Measurements from ENCODE around the gene FNDC11.
"Not testable (repeated sequence)": the region's sequence is repeated elsewhere in the genome, so short reads cannot be mapped to it uniquely, and the experiment has no call there.

FNDC11 gene

DNA sequence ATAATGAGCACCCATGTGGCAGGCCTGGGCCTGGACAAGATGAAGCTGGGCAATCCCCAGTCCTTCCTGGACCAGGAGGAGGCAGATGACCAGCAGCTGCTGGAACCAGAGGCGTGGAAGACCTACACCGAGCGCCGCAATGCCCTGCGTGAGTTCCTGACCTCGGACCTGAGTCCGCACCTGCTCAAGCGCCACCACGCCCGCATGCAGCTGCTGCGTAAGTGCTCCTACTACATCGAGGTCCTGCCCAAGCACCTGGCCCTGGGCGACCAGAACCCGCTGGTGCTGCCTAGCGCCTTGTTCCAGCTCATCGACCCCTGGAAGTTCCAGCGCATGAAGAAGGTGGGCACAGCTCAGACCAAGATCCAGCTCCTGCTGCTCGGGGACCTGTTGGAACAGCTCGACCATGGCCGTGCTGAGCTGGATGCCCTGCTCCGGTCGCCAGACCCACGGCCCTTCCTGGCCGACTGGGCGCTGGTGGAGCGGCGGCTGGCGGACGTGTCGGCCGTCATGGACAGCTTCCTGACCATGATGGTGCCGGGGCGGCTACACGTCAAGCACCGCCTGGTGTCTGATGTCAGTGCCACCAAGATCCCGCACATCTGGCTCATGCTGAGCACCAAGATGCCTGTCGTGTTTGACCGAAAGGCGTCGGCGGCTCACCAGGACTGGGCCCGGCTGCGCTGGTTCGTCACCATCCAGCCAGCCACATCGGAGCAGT lies 1.9 kb downstream of the FNDC11 start:
- no peak for DNase-seq

DNA sequence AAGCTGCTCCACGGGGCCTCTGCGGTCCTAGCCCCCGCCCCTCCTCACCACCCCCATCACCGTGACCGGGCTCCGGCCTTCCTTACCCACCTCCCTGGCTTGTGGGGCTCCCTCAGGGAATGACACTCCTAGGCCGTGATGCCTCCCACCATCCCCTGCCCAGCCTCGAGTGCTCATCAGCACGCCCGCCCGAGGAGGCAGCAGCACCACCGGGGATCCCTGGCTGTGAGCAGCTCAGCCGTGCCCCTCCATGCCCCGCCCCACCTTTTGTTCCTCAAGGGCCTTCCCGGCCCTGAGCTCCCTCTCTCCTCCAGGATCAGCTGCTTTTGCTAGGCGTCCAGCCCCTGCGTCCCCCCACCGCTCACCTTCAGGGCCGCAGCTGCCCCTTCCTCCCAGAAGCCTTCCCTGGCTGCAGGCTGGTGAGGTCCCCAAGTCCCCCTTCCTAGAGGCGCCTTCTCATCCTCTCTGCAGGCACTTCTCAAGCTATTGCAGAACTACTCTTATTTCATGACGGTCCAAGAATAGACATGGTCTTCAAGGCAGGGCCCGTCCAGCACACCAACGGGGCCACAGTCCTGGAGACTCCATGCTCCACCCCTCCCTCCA lies 3.0 kb downstream of the FNDC11 start:
- DNase-seq: peak; percentile 67

DNA sequence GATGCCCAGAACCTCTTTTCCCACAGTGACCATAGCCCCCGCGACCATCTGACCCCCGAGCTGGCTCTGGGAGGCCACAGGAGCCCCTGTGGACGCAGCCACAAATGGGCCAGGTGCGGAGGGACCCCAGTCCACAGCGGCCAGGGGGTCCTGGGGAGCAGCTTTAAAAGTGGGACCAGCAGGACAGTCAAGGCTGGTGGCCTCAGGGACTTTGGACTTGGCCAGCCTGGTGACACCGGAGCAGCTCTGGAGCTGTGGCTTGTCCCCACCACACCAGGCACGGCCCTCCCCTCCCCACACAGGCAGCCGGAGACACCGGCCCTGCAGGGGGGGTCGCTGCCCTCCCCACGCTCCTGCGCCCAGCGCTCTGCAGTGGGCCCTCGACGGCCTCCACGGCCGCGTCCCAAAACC lies 3.5 kb downstream of the FNDC11 start:
- no peak for DNase-seq

DNA sequence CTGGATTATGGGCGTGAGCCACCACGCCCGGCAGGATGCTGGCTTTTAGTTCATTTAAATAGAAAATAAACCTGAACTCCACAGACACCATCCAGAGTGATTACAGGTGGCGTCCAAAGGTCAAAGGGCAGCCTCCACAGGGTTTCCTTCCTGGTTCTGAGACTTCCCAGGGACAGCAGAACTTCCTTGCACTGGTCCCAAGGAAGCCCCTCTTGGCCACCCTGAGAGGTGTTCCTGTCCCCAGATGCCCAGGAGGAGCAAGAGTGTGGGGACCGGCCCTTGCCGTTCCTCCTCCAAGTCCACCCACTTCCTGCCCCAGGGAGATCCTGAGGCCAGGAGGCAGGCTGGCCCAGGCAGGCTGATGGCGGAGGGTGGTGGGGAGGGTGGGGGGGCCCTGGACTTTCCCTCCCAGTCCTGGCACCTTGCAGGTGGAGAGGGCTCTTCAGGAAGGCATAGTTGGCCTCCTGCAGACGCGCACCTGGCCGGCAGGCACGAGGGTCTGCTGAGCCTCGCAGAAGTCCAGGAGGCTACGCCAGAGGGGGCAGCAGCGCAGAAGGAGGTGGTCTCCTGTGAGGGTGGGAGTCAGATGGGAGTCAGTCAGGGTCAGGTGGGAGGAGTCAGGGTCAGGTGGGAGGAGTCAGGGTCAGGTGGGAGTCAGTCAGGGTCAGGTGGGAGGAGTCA lies 5.0 kb downstream of the FNDC11 start:
- DNase-seq: no peak

DNA sequence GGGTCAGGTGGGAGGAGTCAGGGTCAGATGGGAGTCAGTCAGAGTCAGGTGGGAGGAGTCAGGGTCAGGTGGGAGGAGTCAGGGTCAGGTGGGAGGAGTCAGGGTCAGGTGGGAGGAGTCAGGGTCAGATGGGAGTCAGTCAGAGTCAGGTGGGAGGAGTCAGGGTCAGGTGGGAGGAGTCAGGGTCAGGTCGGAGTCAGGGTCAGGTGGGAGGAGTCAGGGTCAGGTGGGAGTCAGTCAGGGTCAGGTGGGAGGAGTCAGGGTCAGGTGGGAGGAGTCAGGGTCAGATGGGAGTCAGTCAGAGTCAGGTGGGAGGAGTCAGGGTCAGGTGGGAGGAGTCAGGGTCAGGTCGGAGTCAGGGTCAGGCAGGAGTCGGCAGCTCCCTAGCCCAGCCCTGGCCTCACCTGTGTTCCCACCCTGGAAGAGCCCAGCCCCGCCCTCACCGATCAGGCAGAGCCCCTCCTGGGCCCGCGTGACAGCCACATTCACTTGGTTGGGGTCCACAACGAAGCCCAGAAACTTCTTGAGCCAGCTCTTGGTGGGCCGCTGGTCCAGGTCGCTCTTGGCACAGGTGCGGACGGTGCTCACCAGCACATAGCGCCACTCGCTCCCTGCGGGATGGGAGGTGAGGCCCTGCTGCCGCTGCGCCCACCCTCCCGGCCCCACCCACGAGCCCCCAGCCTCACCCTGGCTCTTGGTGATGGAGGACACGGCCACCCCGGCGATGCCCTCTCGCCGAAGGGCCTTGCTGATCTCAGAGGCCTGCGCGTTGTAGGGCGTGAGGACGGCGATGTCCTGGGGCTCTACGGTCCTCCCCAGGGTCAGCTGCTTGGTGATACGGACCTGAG lies 5.8 kb downstream of the FNDC11 start:
- not testable (repeated sequence) for DNase-seq

DNA sequence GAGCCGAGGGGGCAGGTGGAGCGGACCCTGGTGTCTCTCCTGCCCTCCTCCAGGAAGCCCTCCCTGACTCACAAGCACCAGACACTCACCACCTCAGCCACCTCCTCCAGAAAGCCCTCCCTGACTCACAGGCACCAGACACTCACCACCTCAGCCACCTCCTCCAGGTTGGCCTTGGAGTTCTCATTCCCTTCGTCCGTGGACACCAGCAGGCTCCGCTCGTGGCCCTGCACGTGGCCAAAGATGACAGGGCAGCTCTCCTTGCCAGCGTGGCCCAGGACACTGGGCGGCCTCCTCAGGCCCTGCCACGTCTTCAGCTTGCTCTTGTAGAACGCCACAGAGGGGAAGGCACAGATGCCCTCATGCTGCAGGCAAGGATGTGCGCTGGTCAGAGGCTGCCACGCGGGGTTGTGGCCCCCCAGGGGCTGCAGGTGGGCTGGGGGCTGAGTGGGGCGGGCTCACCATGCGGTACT lies 6.4 kb downstream of the FNDC11 start:
- no peak for DNase-seq

DNA sequence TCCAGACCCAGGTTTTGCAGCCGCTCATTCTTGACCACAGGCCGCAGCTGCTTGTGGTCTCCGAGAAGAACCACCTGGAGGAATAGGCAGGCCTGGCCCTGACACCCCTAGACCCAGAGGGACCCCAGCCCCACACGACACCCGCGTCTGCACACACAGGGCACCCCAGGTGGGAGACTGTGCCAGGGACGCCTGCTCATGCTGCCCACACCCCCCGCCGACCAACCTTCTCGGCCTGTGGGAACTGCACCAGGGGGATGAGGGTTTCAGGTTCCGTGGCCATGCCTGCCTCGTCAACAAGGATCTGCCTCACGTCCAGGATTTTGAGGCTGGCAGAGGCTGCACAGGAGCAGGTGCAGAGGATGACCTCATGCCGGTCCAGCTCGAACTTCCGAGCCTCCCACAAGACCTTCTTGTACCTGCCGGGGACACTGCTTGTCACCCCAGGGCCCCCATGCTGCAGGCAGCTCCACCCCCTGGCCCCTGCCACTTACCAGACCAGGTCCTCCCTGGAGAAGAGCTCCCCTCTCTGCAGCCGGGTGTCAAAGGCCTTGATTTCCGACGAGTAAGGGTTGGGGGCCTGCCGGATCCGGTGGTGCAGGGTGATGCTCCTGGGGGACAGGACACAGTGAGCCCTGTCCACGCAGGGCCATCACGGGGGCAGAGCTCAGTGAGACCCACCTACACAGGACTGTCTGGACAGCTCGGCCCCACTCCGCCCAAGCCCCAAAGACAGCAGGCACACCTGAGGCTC lies 7.1 kb downstream of the FNDC11 start:
- DNase-seq: no peak

DNA sequence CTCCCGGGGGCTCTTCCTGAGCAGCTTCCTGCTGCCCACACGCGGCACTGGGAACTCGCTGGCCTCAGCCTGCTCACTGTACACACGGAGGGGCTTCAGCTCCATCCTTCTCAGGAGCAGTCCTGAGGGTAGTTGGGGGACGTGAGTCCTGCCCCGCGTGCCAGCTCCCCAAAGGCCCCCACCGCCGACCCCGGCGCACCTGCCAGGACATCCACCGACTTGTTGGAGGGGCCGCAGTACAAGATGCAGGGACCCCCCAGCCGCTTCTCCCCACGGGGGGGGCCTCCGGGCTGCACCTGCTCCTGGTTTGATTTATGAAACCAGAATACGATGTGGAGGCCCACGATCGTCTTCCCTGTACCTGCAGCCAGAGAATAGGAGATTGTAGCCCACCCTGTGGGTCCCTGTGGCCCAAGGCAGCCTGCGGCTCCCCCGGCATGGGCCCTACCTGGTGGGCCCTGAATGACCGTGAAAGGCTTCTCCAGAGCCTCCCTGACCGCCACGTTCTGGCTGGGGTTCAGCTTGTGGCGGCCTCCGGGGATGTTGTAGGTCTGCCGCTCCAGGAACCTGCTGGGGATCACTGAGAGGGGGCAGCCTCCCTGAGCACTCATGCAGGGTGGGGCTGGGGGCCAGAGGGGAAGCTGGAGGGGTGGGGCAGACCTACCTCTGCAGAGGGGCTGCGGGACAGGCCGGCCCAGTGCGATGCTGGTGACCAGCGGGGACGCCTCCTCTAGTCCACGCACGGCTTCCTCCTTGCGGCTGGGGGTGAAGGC lies 7.9 kb downstream of the FNDC11 start:
- DNase-seq: no peak

DNA sequence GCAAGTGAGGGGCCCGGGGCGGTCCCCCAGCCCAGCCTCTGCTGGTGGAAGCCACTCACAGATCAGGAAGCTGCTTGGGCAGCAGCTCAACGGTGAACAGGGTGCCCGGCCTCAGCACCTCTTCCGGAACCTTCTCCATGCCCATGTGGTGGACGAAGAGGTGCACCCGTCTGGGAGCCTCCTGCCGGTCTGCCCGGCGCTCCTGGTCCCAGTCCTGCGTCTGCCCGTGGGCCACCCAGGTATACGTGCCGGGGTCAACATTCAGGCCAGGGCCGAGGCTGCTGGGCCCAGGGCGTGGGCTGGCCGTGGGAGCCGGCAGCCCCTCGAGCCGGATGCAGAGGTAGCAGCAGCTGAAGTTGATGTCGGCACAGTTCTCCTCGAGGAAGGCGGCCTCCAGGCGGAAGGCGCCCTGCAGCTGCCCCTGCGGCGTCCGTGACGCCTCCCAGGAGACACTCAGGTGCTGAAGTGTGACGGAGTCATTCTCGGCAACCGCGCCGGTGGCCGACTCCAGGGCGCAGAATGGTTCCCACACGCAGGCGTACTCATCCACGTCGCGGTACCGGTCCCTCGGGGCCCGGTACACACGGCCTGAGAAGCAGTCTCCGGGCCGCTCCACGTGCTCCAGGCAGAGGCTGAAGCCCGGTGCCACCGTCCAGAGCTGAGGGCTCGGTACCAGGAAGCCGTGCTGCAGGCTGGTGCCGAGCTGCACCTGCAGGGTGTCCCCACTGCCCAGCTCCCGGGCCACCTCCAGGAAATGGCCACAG lies 8.7 kb downstream of the FNDC11 start:
- DNase-seq: no peak

DNA sequence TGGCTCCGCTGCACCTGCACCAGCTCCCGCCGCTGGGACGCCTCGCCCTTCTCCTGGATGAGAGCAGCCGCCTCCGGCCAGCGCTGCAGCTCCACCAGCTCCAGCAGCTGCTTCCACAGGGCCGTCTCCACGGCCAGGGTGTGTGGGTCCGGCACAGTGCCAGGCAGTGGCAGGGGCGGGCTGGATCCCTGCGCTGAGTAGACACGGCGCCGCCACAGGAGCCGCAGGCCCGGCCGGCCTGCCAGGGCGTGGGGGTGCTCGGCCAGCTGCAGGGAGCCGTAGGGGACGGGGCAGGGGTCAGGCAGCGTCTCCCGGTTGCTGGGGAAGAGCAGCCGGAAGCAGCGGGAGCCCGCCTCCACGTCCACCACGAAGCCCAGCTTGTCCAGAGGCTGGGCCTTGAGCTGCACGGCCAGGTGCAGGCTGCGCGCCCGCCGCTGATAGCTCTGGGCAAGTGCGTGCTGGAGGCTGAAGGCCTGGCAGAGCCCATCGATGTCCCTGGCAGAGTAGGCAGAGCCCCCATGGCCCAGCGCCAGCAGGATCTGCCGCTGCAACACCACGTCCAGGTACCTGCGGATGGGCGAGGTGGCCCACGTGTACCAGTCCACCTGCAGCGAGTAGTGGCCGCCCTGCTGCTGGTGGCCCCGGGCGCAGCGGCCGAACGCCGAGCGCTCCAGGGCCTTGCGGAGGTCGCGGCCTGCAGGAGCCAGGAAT lies 9.4 kb downstream of the FNDC11 start:
- no peak for DNase-seq

DNA sequence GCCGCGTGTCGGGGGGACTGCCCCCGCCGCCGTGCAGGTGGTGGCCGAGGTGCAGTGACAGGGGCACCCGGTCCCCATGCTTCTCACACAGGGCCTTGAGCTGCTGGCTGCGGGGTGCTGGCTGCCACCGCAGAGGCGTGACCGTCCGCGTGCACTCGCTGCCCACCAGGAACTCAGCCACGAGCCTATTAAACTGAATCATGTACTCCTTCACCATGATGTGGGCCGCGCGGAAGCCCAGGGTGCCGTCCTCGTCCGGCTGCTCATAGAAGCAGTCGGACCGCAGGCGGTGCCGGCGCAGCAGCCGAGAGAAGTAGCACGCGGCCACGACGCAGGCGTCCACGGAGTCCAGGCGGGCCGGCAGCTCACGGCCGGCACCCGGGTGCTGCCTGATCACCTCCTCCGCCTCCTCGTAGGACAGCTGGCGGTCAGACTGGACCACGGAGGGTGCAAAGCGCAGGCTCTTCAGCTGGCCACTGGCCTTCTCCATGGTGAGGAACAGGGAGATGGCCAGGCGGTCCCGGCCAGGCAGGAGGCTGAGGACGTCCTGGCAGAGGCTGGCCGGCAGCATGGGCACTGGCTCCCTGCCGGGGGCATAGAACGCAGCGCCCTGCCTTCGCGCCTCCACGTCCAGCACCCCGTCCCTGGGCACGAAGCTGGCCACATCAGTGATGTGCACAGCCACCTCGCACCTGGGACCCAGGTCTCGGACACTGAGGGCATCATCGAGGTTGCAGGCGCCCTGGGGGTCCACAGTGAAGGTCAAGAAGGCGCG lies 10.3 kb downstream of the FNDC11 start:
- DNase-seq: no peak

DNA sequence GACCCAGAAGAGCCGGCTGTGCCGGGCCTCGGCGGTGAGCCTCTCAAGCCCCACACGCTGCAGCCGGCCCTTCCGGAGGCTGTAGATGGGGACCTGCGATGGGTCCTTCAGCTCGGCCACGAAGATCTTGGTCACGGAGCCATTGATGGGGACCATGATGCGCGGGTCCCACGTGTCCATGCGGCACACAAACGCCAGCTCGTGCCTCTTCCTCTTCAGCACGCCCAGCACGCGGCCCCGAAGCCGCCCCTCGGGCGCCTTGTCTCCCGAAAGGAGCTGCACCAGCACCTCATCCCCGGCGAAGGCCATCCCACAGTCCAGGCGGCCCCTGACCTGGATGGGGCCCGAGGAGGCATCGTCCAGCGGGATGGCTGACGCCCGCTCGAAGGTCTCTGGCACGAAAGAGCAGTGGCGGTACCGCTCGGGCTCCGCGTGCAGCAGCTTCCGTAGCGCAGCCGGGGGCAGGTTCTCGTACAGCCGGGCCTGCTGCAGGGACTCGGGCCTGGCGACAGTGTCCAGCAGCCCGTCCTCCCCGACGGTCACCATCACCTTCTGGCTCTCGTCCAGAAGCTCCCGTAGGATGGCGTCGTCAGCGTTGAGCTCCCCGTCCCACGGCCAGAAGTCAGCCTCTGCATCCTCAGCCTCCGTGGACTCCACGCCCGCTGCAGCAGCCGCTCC lies 11.2 kb downstream of the FNDC11 start:
- no peak for DNase-seq

DNA sequence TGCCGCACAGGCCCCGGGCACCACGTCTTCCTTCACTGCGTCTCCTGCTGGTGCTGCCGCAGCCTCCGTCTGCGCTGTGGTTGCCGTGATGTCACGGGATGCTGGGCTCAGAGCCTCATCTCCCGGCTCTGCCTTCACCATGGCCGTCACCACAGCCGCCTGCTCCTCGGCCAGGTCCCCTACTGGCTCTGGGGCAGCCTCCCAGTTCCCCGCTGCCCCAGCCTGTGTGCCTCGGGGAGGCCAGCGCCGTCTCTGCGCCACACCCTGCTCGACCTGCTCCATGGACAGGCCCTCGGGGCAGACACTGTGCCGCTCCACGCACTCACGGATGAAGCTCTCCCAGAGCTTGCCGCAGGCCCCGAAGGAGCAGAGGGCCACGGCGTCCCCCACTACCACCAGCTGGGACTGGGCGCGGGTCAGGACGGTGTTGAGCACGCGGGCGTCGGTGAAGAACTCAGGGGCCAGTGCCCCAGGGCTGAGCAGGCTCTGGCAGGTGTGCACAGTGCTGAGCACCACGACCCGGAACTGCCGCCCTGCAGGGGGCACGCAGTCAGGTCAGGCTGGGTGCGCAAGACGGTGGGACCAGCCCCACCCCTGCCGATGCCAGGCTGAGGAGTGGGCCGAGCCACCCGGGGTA lies 11.9 kb downstream of the FNDC11 start:
- DNase-seq: no peak

DNA sequence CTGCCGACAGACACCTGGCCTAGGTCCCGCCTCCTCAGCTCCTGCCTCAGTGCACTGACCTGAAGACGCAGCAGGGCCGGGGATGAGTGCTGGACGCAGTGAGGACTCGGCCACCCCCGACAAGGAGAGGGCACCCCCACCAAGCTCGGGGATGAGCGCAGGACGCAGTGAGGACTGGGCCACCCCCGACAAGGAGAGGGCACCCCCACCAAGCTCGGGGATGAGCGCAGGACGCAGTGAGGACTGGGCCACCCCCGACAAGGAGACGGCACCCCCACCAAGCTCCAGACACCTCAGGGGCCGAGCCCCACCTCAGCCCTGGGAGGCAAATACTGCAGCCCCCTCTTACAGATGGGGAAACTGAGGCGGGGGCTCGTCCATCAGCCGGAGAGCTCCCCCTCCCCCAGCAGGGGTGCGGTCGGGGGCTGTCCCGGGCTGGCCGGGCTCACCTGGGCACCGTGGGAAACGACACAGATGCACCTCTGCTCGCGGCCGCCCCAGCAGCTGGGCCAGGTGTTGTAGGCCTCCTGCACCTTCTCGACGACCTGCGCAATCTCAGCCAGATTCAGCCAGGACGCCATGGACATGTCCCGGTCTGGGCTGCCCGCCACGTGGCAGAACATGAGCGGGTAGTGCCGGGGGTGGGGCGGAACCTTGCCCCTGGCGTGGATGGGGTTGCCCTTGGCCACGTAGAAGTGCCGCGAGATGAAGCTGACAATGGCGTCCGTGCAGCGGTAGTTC lies 12.6 kb downstream of the FNDC11 start:
- DNase-seq: no peak

DNA sequence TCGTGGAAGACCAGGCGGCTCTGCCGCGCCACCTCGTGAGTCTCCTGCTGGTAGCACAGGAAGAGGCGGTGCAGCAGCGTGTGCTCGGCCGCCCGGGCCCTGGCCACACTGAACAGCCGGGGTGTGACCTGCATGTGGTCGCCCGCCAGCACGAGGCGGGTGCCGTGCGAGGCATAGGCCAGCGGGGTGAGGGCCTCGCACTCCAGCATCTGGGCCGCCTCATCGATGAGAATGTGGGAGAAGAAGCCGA lies 13.1 kb downstream of the FNDC11 start:
- no peak for DNase-seq

DNA sequence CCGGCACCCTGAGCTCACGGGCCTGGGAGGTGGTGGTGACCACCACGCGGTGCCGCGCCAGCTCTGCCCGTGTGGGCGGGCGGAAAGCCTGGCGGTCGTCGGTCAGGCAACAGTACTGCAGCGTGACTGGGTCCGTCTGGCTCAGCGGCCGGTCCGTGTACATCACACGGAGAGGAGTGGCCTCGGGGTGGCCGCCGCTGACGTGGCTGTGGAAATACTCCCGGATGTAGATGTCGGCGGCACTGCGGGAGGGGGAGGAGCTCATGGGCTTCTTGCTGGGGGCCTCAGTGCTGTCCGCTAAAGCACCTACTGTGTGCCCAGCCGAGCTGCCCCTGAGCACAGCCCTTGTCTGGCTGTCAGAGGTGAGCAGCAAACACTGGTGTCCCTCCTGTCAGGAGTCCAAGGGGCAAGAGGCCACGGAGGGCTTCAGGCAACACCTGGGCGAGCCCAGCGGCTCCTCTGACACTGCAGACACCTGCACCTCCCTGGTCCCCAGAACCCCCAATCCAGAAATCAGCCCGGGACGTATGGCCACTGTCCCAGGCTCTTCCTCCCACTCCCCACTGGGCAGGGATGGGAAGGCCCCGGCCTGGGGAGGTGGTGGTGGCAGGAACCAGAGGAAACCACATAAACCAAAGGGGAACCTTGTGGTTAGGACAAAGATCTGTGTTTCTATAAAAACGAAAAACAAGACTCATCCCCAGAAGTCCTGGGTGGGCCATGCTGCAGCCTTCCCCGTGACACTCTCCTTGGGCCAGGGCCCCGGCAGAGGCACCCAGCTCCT lies 13.6 kb downstream of the FNDC11 start:
- DNase-seq: no peak
